Stimulated activated naive CD4-positive, alpha-beta T cell treated with Interleukin-2 at 50 U/mL for 16 hours (primary cell): ENCODE results near the gene SIMC1.
A peak's percentile ranks its signal among the peaks of the same experiment; 100 is the strongest.

Experiments used
- DNase-seq: peaks from one replicate; lab custom pipeline; 2025; lab: John Stamatoyannopoulos, UW

Gene SIMC1

GRCh38 chr5:176317534-176318374, 79.5 kb downstream of the SIMC1 start:
- no peak for DNase-seq

GRCh38 chr5:176319827-176320554, 81.8 kb downstream of the SIMC1 start:
- DNase-seq = no peak

GRCh38 chr5:176320577-176320976, 82.4 kb downstream of the SIMC1 start:
- no peak for DNase-seq

- DNase-seq = no peak
These were observed 96.0 kb downstream of the SIMC1 start for GRCh38 chr5:176334031-176334770.

GRCh38 chr5:176337913-176338312, 99.7 kb downstream of the SIMC1 start:
- no peak for DNase-seq

- no peak for DNase-seq
These were observed 101.1 kb downstream of the SIMC1 start for GRCh38 chr5:176339304-176339703.

GRCh38 chr5:176341325-176342157, 103.3 kb downstream of the SIMC1 start:
- DNase-seq = no peak

GRCh38 chr5:176342158-176342483, 103.9 kb downstream of the SIMC1 start:
- DNase-seq = no peak

GRCh38 chr5:176342766-176343458, 104.7 kb downstream of the SIMC1 start:
- no peak for DNase-seq

GRCh38 chr5:176350416-176350815, 112.2 kb downstream of the SIMC1 start:
- DNase-seq = no peak

- DNase-seq = no peak
These were observed 114.1 kb downstream of the SIMC1 start for GRCh38 chr5:176352116-176352878.

- DNase-seq = no peak
These were observed 115.3 kb downstream of the SIMC1 start for GRCh38 chr5:176353533-176353932.

- DNase-seq = no peak
These were observed 117.4 kb downstream of the SIMC1 start for GRCh38 chr5:176355400-176356178.

GRCh38 chr5:176356179-176356566, 117.9 kb downstream of the SIMC1 start:
- DNase-seq = no peak

GRCh38 chr5:176359658-176360057, 121.4 kb downstream of the SIMC1 start:
- DNase-seq = no peak

GRCh38 chr5:176360894-176361436, 122.7 kb downstream of the SIMC1 start:
- no peak for DNase-seq

GRCh38 chr5:176361437-176362232, 123.4 kb downstream of the SIMC1 start, which contains the start of gene KIAA1191:
Gene KIAA1191 (minus strand): TSS chr5:176361764. CDS start chr5:176359508, 2,256 bp downstream.
- DNase-seq = peak; percentile 94

GRCh38 chr5:176362233-176362490, 123.9 kb downstream of the SIMC1 start:
- DNase-seq = no peak
